ENCODE results near the gene PDCD11. TPM values are rescaled to one million over a fixed set of nuclear protein-coding genes. Genes with fewer than 3 reads are reported as not detected.
A peak's percentile ranks its signal among the peaks of the same experiment; 100 is the strongest.

The PDCD11 gene
- total and polyA plus RNA-seq, 9 donors = 9.7 to 40.8 (median 24.5) TPM

- TF ChIP-seq POLR2A (IDR thresholded peaks at IDR 0.05) (no peak), CTCF (IDR thresholded peaks at IDR 0.05) (no peak), EP300 (IDR thresholded peaks at IDR 0.05) (no peak)
- 97 to 99% (median 97%) methylated on average over 5 of the region's 5 CpGs for WGBS, 3 donors
- Histone ChIP-seq H3K9me3 (no peaks in the 10 kb centered on the region), H3K4me1 (ENCODE audit: insufficient read depth) (peaks cover 20% of the 10 kb centered on the region), H3K4me3 (no peak overlapping the region), H3K36me3 (no peaks in the 10 kb centered on the region), H3K27me3 (no peaks in the 10 kb centered on the region), H3K27ac (no peak overlapping the region)
- DNase-seq = no peak
- intact Hi-C loops (cut with DNase I) = no loop called here
These were observed 33.2 kb downstream of the PDCD11 start for GRCh38 chr10:103429647-103430046.

- peaks cover 21% of the 10 kb centered on the region for H3K4me1 ChIP-seq (ENCODE audit: insufficient read depth)
- no peak for DNase-seq
- WGBS, 3 donors = 9 to 30% (median 14%) methylated on average over 8 of the region's 8 CpGs
- peak overlapping the region in 1 of 2 donors; percentile 45 for H3K27ac ChIP-seq
- H3K4me3 ChIP-seq = no peak overlapping the region
- no peaks in the 10 kb centered on the region for H3K36me3 ChIP-seq
- H3K9me3 ChIP-seq = no peaks in the 10 kb centered on the region
- no peak for TF ChIP-seq POLR2A (IDR thresholded peaks at IDR 0.05)
- no peak for TF ChIP-seq CTCF (IDR thresholded peaks at IDR 0.05)
- no peak for TF ChIP-seq EP300 (IDR thresholded peaks at IDR 0.05)
- no peaks in the 10 kb centered on the region for H3K27me3 ChIP-seq
- intact Hi-C loops (cut with DNase I) = no loop called here
These were observed 35.5 kb downstream of the PDCD11 start for GRCh38 chr10:103431902-103432301.

- Histone ChIP-seq H3K4me1 (ENCODE audit: insufficient read depth) (peaks cover 21% of the 10 kb centered on the region), H3K36me3 (no peaks in the 10 kb centered on the region), H3K4me3 (no peak overlapping the region), H3K9me3 (no peaks in the 10 kb centered on the region), H3K27me3 (no peaks in the 10 kb centered on the region), H3K27ac (peak overlapping the region in 1 of 2 donors; percentile 66)
- TF ChIP-seq CTCF (IDR thresholded peaks at IDR 0.05) (no peak), EP300 (IDR thresholded peaks at IDR 0.05) (no peak), POLR2A (IDR thresholded peaks at IDR 0.05) (no peak)
- DNase-seq = peak; percentile 79 to 92 (median 91)
- intact Hi-C loops (cut with DNase I) = no loop called here
- WGBS, 3 donors = 26 to 49% (median 35%) methylated on average over 2 of the region's 2 CpGs
These were observed 37.4 kb downstream of the PDCD11 start for GRCh38 chr10:103433858-103434257.

GRCh38 chr10:103439776-103440175 is 43.4 kb downstream of the PDCD11 start:
- WGBS, 3 donors = 57 to 81% (median 73%) methylated on average over 4 of the region's 4 CpGs
- Histone ChIP-seq H3K27ac (no peak overlapping the region), H3K4me1 (ENCODE audit: insufficient read depth) (peaks cover 13% of the 10 kb centered on the region), H3K36me3 (no peaks in the 10 kb centered on the region), H3K4me3 (no peak overlapping the region), H3K27me3 (no peaks in the 10 kb centered on the region), H3K9me3 (no peaks in the 10 kb centered on the region)
- intact Hi-C loops (cut with DNase I) = no loop called here
- TF ChIP-seq CTCF (IDR thresholded peaks at IDR 0.05) = no peak
- DNase-seq = no peak

- H3K4me3 ChIP-seq = no peak overlapping the region
- WGBS, 3 donors = 92 to 93% (median 93%) methylated on average over 14 of the region's 14 CpGs
- no peak for TF ChIP-seq EP300 (IDR thresholded peaks at IDR 0.05)
- no peak for TF ChIP-seq CTCF (IDR thresholded peaks at IDR 0.05)
- TF ChIP-seq POLR2A (IDR thresholded peaks at IDR 0.05) = no peak
These were observed 44.0 kb downstream of the PDCD11 start for GRCh38 chr10:103440416-103440815.

More at GRCh38 chr10:103440416-103440815, 44.0 kb downstream of the PDCD11 start:
- Histone ChIP-seq H3K4me1 (ENCODE audit: insufficient read depth) (peaks cover 17% of the 10 kb centered on the region), H3K9me3 (no peaks in the 10 kb centered on the region), H3K27ac (no peak overlapping the region), H3K27me3 (no peaks in the 10 kb centered on the region), H3K36me3 (no peaks in the 10 kb centered on the region)
- intact Hi-C loops (cut with DNase I) = no loop called here
- DNase-seq = no peak

Measured in ovary (tissue), 9 donors.